ENCODE measurements around the gene CXorf66.
"Not testable (repeated sequence)": the region's sequence is repeated elsewhere in the genome, so short reads cannot be mapped to it uniquely, and the experiment has no call there.

CXorf66 gene

GRCh38 chrX:139924696-139925095 lies 40.6 kb downstream of the CXorf66 start:
- DNase-seq (ENCODE audit: low read depth in 2 of 2): no peak

GRCh38 chrX:139924069-139924695 lies 41.1 kb downstream of the CXorf66 start:
- DNase-seq (ENCODE audit: low read depth in 2 of 2): no peak

- not testable (repeated sequence) for DNase-seq (ENCODE audit: low read depth in 2 of 2)
Observed at GRCh38 chrX:139921142-139921541, 44.2 kb downstream of the CXorf66 start.

GRCh38 chrX:139920316-139920715 lies 45.0 kb downstream of the CXorf66 start:
- no peak for DNase-seq (ENCODE audit: low read depth in 2 of 2)

GRCh38 chrX:139914421-139914820 lies 50.9 kb downstream of the CXorf66 start:
- no peak for DNase-seq (ENCODE audit: low read depth in 2 of 2)

- no peak for DNase-seq (ENCODE audit: low read depth in 2 of 2)
Observed at GRCh38 chrX:139909712-139910111, 55.6 kb downstream of the CXorf66 start.

GRCh38 chrX:139907078-139907477 lies 58.2 kb downstream of the CXorf66 start:
- no peak for DNase-seq (ENCODE audit: low read depth in 2 of 2)

- DNase-seq (ENCODE audit: low read depth in 2 of 2): no peak
Observed at GRCh38 chrX:139905743-139906142, 59.6 kb downstream of the CXorf66 start.
